GDM1 (cell line): ENCODE measurements around the gene FOXC1.

ENCODE experiments used
- DNase-seq: peaks from one replicate; lab custom pipeline; 2025; lab: John Stamatoyannopoulos, UW

The FOXC1 gene

GRCh38 chr6:1623769-1624057 lies 14.0 kb downstream of the FOXC1 start:
- DNase-seq, result no peak

DNA sequence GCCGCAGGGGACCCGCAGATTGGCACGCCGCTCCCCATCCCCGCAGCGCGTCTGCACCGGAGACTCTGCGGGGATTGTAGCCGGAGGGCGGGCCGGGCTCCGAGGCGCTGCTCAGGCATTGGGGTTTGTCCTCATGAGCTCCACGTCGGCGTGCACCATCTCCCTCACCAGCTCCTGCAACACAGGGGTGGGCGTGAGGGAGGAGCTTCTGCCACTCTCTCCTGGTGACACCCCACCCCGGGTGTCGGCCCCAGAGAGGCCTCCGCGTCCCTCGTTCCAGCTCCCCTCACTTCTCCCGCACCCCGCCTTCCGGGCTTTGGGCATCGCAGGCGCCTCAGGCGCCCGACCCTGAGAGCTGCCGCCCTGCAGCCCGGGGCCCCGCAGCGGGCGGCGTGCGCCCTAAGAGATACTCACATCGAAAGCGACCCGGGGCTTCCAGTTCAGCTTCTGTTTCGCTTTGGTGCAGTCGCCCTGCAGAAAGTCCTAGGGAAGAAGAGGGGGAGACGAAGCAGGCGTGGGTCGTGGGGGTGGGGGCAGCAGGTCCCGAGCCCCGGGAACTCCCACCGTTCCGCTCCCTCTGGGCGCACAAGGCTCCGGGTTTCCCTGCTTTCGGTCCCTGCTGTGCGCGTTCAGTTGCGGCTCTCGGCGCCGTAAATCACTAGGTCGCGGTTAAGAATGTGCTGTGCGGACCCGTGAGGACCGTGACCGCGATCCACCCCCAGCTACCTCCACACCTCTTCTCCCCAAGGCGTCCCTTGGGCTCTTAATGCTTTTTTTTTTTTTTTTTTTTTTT lies 14.5 kb downstream of the FOXC1 start:
- DNase-seq, result no peak

GRCh38 chr6:1624851-1625781 lies 15.4 kb downstream of the FOXC1 start:
- no peak for DNase-seq

DNA sequence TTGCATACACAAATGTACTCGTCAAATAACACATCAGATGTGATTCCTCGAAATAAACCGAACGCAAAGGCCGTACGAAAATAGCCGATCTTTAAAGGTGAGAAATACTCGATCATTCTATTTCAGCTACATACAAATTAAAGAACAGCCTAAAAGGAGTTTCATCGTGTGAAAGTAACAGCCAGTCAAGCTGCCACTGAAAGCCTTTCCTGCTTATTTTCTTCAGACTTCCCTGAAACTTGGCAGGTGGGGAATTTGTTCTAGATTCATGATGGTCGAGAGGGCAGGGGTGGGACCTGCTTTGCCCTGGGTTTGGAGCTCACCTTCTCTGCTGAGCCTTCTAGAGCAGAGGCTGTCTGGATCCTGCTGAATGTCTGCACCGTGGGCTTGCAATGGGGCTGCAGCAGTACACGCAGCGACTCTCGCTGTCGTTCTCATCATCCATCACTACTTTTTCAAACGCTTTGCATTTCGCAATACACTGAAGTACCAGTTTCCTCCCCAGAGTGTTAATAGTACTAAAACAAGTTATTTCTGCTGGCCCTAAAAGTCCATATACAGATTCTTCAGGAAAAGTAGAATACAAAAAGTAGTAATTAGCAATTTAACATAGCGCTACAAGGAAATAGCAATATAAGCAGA lies 16.2 kb downstream of the FOXC1 start:
- DNase-seq, result no peak

- DNase-seq, result no peak
Observed at GRCh38 chr6:1626481-1626880, 16.8 kb downstream of the FOXC1 start.

DNA sequence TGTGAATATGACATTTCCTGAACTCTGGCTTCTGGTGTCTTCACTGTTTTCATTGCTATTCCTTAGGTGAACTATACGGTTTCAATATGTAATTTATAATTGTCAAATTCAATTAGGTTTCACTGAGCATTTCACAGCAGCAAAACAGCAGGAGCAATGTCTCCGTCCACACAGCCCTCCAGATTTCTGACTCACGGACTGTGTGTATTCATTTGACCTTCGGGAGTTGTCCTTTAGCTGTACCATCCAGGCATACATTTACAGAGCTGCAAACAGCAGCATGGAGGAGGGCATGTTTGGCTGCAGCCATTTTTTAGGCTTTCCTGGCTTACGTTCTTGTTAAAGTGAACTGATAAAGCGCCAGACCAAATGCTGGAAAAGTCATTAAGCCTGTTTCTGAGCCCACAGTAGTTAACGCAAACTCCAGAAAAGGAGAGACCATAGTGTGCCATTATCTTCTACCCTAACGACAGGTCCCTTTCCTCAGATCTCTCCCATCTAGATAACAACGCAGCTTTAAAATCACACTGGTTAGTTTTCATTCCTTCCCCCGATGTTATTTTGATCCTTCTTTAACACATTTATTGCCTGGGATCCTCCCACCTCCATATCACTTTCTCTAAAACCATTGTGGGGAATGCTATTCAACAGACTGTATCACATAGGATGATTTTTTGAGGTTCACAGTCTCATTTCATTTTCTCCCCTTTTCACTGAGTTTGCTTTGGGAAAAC lies 18.3 kb downstream of the FOXC1 start:
- no peak for DNase-seq

GRCh38 chr6:1629316-1629715 lies 19.6 kb downstream of the FOXC1 start:
- DNase-seq, result no peak

- DNase-seq, result no peak
Observed at GRCh38 chr6:1630212-1630770, 20.6 kb downstream of the FOXC1 start.

GRCh38 chr6:1630771-1631217 lies 21.1 kb downstream of the FOXC1 start:
- no peak for DNase-seq

GRCh38 chr6:1631251-1631650 lies 21.5 kb downstream of the FOXC1 start:
- no peak for DNase-seq

DNA sequence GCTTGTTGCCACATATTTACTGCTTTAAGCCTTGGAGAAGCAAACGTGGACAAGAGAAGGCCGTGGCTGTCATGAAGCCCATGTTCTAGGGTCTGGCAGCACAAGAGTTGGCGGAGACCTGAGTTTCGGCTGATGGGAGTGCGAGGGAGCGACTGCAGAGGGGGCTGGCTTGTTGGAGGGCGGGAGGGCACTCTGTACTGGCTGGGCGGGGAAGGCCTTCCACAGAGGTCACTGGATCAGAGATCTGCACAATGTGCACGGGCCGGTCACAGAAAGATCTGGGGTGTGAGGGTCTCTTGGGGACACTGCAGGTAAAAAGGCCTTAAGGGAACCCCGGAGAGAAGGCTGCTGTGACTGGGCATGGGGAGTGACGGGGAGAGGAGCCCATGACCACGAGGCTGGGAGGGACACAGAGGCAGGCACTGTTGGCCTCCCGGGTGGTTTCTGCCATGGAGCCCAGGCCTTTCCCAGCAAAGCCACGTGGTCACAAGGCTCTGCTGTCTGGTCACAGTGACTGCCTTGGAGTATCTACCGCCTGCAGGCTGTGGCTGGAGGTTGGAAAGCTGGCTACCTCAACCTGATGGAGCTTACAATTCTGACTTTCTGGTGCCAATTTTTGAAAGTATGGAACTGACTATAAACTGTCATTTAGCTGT lies 23.8 kb downstream of the FOXC1 start:
- DNase-seq, result no peak

- no peak for DNase-seq
Observed at GRCh38 chr6:1634081-1634480, 24.4 kb downstream of the FOXC1 start.

DNA sequence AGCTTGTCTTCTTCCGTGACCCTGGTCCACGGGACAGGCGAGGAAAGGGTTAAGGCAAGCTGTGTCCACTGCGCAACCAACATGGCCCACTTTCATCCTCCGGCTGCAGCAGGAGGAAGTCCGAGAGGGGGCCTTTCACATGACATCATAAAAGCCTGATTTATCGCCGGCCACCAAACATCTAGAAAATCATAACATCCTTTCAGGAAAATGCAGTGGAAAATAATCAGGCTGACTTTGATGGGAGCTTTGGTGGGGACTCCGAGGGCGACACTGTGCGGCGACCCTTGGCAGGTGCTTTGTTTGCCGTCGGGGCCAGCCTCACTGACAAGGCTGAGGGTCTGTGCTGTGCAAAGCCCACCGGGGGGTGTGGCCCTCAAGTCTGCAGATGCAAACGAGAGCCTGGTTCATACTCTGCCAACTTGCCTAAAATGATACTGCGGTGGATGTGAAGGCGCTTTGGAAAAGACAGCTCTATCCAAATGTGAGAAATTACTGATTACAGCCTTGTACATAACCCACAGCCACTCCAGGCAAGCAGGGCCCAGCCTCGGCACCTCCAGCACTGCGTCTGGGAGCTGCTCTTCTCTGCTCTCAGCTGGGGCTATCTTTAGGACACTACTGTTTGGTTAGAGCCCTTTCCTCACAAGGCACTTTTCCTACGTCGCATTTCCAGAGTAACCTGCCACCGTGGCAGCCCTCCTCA lies 25.7 kb downstream of the FOXC1 start:
- no peak for DNase-seq

DNA sequence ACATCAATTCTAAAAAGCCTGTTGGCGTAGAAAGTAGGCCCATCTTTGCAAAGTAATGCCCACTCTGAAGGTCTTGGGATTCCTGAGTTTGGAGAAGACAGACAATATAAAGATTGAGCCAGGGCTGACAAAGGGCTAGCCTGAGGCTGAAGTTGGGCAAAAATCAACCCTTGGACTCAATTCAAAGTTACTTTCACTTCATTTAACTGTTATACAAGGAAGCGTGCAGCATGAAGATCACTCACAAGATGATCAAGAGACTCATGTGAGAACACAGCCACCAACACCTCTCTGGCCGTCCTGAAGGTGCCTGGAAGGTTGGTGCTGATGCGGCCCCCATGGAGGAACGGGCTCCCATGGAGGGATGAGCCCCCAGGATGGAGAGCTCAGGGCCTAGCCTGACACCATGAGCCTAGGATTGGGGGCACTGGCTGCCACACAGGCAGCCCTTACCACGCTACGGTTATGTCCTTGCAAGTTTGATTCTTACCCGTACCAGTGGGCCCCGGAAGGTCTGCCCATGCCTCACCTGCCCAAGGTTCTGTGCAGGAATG lies 26.6 kb downstream of the FOXC1 start:
- DNase-seq, result no peak

DNA sequence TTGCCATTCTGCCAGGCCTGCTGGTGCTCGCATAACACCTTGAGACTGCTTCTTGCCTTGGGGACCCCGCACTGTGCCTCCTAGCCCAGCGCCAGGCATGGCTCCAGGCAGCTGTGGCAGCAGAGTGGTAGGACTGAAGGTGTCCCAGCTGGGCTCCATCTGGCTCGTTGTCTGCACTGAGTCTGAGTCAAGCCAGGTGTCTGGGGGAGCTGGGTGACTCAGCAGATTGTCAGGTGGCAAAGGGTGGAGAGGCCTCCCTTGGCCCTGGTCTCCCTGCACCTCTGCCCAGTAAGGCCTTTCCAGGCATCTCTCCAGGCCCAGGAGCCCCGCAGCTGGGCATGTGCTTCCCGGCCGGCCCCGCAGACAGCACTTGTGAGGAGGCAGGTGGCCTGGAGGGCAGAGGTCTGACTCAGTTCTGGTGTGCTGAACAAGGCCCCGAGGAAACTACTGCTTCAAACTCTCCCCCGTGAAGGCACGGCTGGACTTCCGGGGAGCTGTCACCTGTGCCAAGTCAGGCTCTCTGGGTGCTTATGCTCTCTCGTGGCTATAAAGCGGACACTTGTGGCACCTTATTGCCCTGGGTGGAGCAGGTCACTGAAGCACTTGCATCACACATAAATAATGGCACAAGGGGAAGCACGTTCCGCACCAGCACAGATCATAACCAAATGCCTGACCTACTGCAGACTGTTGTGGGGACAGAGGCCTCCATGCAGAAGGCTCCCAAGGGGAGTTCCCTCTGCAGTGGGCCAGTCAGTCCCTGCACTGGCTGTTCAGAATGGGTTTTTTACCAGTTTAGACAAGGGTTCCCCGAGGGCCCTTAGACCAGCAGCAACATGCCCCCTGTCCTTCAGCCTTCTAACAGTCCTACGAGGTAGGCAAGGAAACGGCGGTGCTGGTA lies 27.5 kb downstream of the FOXC1 start:
- DNase-seq, result no peak

- DNase-seq, result no peak
Observed at GRCh38 chr6:1639430-1639829, 29.7 kb downstream of the FOXC1 start.

- DNase-seq, result no peak
Observed at GRCh38 chr6:1640476-1640875, 30.8 kb downstream of the FOXC1 start.

GRCh38 chr6:1641343-1641885 lies 31.7 kb downstream of the FOXC1 start:
- DNase-seq, result no peak

DNA sequence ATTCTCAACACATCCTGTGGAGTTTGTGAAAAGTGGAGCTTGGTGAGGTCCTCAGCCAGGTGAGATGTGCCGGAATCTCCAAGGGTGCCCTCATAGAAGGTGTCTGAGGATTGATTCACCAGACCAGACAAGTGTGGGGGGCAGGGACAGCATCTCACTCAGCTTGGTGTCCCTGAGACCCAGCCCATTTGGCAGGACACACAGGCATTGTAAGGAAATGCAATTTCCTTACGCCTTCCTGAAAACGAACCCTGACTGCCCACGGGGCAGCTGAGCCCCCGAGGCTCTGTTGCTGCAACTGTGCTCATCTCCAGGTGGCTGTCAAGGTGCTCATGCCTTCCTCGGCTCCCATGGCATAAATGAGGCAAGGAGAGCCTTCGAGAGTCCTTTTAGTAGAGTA lies 33.4 kb downstream of the FOXC1 start:
- DNase-seq, result no peak
